Stimulated activated effector memory CD8-positive, alpha-beta T cell treated with anti-CD3 and anti-CD28 coated beads, Interleukin-12 subunit alpha, Interleukin-12 subunit beta, amount 100 ng/mL, for 72 hours (primary cell): Measurements from ENCODE around the gene MYZAP.

Experiments used
- ATAC-seq: fragments of 150-1000 bp; cut with Tn5 transposase; 2 replicates; pipeline ENCODE4 v1.10.0; 2021
- DNase-seq, 2 donors: peaks; one replicate each; pipeline ENCODE4 v3.0.0; 2021 to 2022; ENCODE audit warnings: low spot score in 2 of 2
- H3K27ac Mint-ChIP-seq: one replicate; pipeline ENCODE4 v1.8.0; 2022; ENCODE audit warnings: mild to moderate bottlenecking, mixed read lengths
- H3K36me3 Mint-ChIP-seq: one replicate; pipeline ENCODE4 v1.8.0; 2022; ENCODE audit warnings: mild to moderate bottlenecking, mixed read lengths
- H3K4me1 Mint-ChIP-seq: one replicate; pipeline ENCODE4 v1.8.0; 2022; ENCODE audit warnings: mixed read lengths
- H3K4me3 Mint-ChIP-seq: one replicate; pipeline ENCODE4 v1.8.0; 2022; ENCODE audit warnings: mild to moderate bottlenecking, mixed read lengths
- H3K9me3 Mint-ChIP-seq: one replicate; pipeline ENCODE4 v1.8.0; 2022; ENCODE audit warnings: mixed read lengths

Gene MYZAP

GRCh38 chr15:57591822-57592367 lies at the start of gene MYZAP:
Gene MYZAP, plus strand, starts transcription at chr15:57591904. Its CDS starts 131 bp downstream, at chr15:57592035.
- ATAC-seq (peak; percentile 56), DNase-seq (no peak)
- no peaks in the 10 kb centered on the region for H3K36me3 Mint-ChIP-seq
- H3K9me3 Mint-ChIP-seq = no peaks in the 10 kb centered on the region
- peaks cover 13% of the 10 kb centered on the region for H3K4me1 Mint-ChIP-seq
- H3K27ac Mint-ChIP-seq = no peak within 1 kb of the TSS
- peak within 1 kb of the TSS; percentile 14 for H3K4me3 Mint-ChIP-seq

GRCh38 chr15:57542505-57542817 lies 49.2 kb upstream of the MYZAP start:
- no peak for DNase-seq
- no peaks in the 10 kb centered on the region for H3K9me3 Mint-ChIP-seq
- H3K4me3 Mint-ChIP-seq = no peak overlapping the region
- H3K27ac Mint-ChIP-seq = no peak overlapping the region
- H3K36me3 Mint-ChIP-seq = no peaks in the 10 kb centered on the region
- no peak for ATAC-seq
- peaks cover 13% of the 10 kb centered on the region for H3K4me1 Mint-ChIP-seq

- Mint-ChIP-seq H3K36me3 (no peaks in the 10 kb centered on the region), H3K4me3 (no peak overlapping the region), H3K4me1 (peaks cover 12% of the 10 kb centered on the region), H3K27ac (no peak overlapping the region), H3K9me3 (no peaks in the 10 kb centered on the region)
- ATAC-seq = no peak
- no peak for DNase-seq
Measured at GRCh38 chr15:57544848-57545480, 46.7 kb upstream of the MYZAP start.

GRCh38 chr15:57545995-57546394 lies 45.7 kb upstream of the MYZAP start:
- no peak for ATAC-seq
- Mint-ChIP-seq H3K36me3 (no peaks in the 10 kb centered on the region), H3K4me1 (peaks cover 2% of the 10 kb centered on the region), H3K27ac (no peak overlapping the region), H3K4me3 (no peak overlapping the region), H3K9me3 (no peaks in the 10 kb centered on the region)
- DNase-seq = no peak

- Mint-ChIP-seq H3K36me3 (no peaks in the 10 kb centered on the region), H3K4me3 (no peak overlapping the region), H3K4me1 (no peaks in the 10 kb centered on the region), H3K27ac (no peak overlapping the region), H3K9me3 (no peaks in the 10 kb centered on the region)
- DNase-seq (no peak), ATAC-seq (no peak)
Measured at GRCh38 chr15:57547243-57547755, 44.4 kb upstream of the MYZAP start.

GRCh38 chr15:57548351-57548750 lies 43.4 kb upstream of the MYZAP start:
- DNase-seq (no peak), ATAC-seq (no peak)
- Mint-ChIP-seq H3K4me1 (no peaks in the 10 kb centered on the region), H3K36me3 (no peaks in the 10 kb centered on the region), H3K4me3 (no peak overlapping the region), H3K27ac (no peak overlapping the region), H3K9me3 (no peaks in the 10 kb centered on the region)

- no peak overlapping the region for H3K4me3 Mint-ChIP-seq
- DNase-seq = no peak
- H3K27ac Mint-ChIP-seq = no peak overlapping the region
- ATAC-seq = no peak
- H3K36me3 Mint-ChIP-seq = no peaks in the 10 kb centered on the region
- no peaks in the 10 kb centered on the region for H3K4me1 Mint-ChIP-seq
- no peaks in the 10 kb centered on the region for H3K9me3 Mint-ChIP-seq
Measured at GRCh38 chr15:57548835-57549234, 42.9 kb upstream of the MYZAP start.

- no peak for DNase-seq
- Mint-ChIP-seq H3K36me3 (no peaks in the 10 kb centered on the region), H3K9me3 (no peaks in the 10 kb centered on the region), H3K4me1 (no peaks in the 10 kb centered on the region), H3K27ac (no peak overlapping the region), H3K4me3 (no peak overlapping the region)
- no peak for ATAC-seq
Measured at GRCh38 chr15:57549935-57550334, 41.8 kb upstream of the MYZAP start.

- H3K27ac Mint-ChIP-seq = no peak overlapping the region
- ATAC-seq (no peak), DNase-seq (no peak)
- H3K4me1 Mint-ChIP-seq = no peaks in the 10 kb centered on the region
- H3K36me3 Mint-ChIP-seq = no peaks in the 10 kb centered on the region
- no peaks in the 10 kb centered on the region for H3K9me3 Mint-ChIP-seq
- H3K4me3 Mint-ChIP-seq = no peak overlapping the region
Measured at GRCh38 chr15:57550640-57551039, 41.1 kb upstream of the MYZAP start.

GRCh38 chr15:57551715-57552677 lies 39.7 kb upstream of the MYZAP start:
- H3K36me3 Mint-ChIP-seq = no peaks in the 10 kb centered on the region
- H3K27ac Mint-ChIP-seq = no peak overlapping the region
- no peaks in the 10 kb centered on the region for H3K9me3 Mint-ChIP-seq
- no peak overlapping the region for H3K4me3 Mint-ChIP-seq
- DNase-seq (no peak), ATAC-seq (no peak)
- H3K4me1 Mint-ChIP-seq = no peaks in the 10 kb centered on the region

GRCh38 chr15:57552678-57553334 lies 38.9 kb upstream of the MYZAP start:
- Mint-ChIP-seq H3K4me1 (no peaks in the 10 kb centered on the region), H3K4me3 (no peak overlapping the region), H3K9me3 (no peaks in the 10 kb centered on the region), H3K27ac (no peak overlapping the region), H3K36me3 (no peaks in the 10 kb centered on the region)
- DNase-seq (no peak), ATAC-seq (no peak)

GRCh38 chr15:57553526-57553925 lies 38.2 kb upstream of the MYZAP start:
- DNase-seq = no peak
- H3K27ac Mint-ChIP-seq = no peak overlapping the region
- no peaks in the 10 kb centered on the region for H3K9me3 Mint-ChIP-seq
- no peaks in the 10 kb centered on the region for H3K36me3 Mint-ChIP-seq
- no peaks in the 10 kb centered on the region for H3K4me1 Mint-ChIP-seq
- H3K4me3 Mint-ChIP-seq = no peak overlapping the region
- no peak for ATAC-seq

- no peak for DNase-seq
- H3K4me3 Mint-ChIP-seq = no peak overlapping the region
Measured at GRCh38 chr15:57554063-57554811, 37.5 kb upstream of the MYZAP start.

GRCh38 chr15:57554812-57555179 lies 36.9 kb upstream of the MYZAP start:
- H3K36me3 Mint-ChIP-seq = no peaks in the 10 kb centered on the region
- H3K4me3 Mint-ChIP-seq = no peak overlapping the region
- DNase-seq (no peak), ATAC-seq (no peak)
- no peak overlapping the region for H3K27ac Mint-ChIP-seq
- H3K4me1 Mint-ChIP-seq = no peaks in the 10 kb centered on the region
- peaks cover 4% of the 10 kb centered on the region for H3K9me3 Mint-ChIP-seq

More at GRCh38 chr15:57554063-57554811, 37.5 kb upstream of the MYZAP start:
- H3K4me1 Mint-ChIP-seq = no peaks in the 10 kb centered on the region
- ATAC-seq = peak; percentile 9
- no peaks in the 10 kb centered on the region for H3K36me3 Mint-ChIP-seq
- H3K27ac Mint-ChIP-seq = no peak overlapping the region
- H3K9me3 Mint-ChIP-seq = peaks cover 3% of the 10 kb centered on the region

GRCh38 chr15:57555270-57555669 lies 36.4 kb upstream of the MYZAP start:
- DNase-seq (no peak), ATAC-seq (no peak)
- Mint-ChIP-seq H3K36me3 (no peaks in the 10 kb centered on the region), H3K9me3 (peaks cover 4% of the 10 kb centered on the region), H3K27ac (no peak overlapping the region), H3K4me3 (no peak overlapping the region), H3K4me1 (no peaks in the 10 kb centered on the region)
